Measurements from ENCODE around the gene TBC1D9.

- no peak for TF ChIP-seq CTCF (IDR thresholded peaks at IDR 0.05)
- TF ChIP-seq EP300 (IDR thresholded peaks at IDR 0.05), result no peak
- TF ChIP-seq POLR2AphosphoS5 (IDR thresholded peaks at IDR 0.05), result no peak
Measured at GRCh38 chr4:140579278-140579677, 176.9 kb downstream of the TBC1D9 start.

Measured in sigmoid colon (tissue), 4 donors.